Spleen (tissue), 7 donors: ENCODE data around the gene HOXA10.

Source experiments
- POLR2A ChIP-seq, 3 donors: fragments of 450-650 bp; IDR thresholded peaks; one replicate each; pipeline ENCODE4 v1.5.1; 2017; ENCODE audit warnings: antibody characterized with exemption in 3 of 3, mild to moderate bottlenecking in 1 of 3
- POLR2AphosphoS5 ChIP-seq, 3 donors: sonication (generic); formaldehyde crosslinking; IDR thresholded peaks; one replicate each; pipeline ENCODE4 v1.5.1; 2017; ENCODE audit warnings: antibody characterized with exemption in 3 of 3
- TF ChIP-seq, protein P1 (sequence below), 11 experiments: fragments of 200-600 bp in 7 of 11; fragments of 450-650 bp in 4 of 11; sonication (generic) in 4 of 11; IDR thresholded peaks in 8 of 11; conservative IDR thresholded peaks in 3 of 11; 1 replicate in 7 of 11; 2 replicates in 4 of 11; pipeline versions ENCODE4 v1.4.0 to v1.8.0; 2016 to 2021; ENCODE audit warnings: antibody characterized with exemption in 11 of 11, inconsistent platforms in 4 of 11, mild to moderate bottlenecking in 1 of 11
- donor health status: DM: no; HTN: no; CAD: no; lungs with moderate emphysema.
- donor health status: DM: no; HTN: no; CAD: no.
- donor health status: DM: no; HTN: no; CAD: no.

DNA sequence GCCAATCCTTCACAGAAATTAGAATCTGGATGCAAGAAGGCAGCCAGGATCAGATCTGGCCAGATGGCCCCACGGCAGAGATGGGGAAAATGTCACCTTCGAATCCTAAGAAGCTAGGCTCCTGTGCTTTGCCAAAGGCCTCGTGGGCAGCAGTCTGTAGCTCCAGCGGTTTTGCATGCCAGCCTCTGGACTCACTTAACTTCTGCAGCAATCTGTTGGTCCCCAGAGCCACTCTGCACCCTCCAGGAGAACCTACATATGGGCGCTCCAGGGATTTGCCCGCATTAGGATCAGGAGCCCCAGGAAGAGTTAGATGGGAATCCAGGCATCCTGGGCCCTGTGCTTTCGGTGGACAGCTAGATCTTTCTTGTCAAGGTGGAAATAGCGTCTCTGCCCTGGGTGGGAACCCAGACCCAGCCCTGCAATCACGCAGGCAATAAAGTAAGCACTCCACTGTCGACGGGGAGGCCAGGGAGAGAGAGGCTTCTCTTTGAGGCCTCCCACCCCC, 35.9 kb upstream of the HOXA10 start:
- TF ChIP-seq, protein P1, sequence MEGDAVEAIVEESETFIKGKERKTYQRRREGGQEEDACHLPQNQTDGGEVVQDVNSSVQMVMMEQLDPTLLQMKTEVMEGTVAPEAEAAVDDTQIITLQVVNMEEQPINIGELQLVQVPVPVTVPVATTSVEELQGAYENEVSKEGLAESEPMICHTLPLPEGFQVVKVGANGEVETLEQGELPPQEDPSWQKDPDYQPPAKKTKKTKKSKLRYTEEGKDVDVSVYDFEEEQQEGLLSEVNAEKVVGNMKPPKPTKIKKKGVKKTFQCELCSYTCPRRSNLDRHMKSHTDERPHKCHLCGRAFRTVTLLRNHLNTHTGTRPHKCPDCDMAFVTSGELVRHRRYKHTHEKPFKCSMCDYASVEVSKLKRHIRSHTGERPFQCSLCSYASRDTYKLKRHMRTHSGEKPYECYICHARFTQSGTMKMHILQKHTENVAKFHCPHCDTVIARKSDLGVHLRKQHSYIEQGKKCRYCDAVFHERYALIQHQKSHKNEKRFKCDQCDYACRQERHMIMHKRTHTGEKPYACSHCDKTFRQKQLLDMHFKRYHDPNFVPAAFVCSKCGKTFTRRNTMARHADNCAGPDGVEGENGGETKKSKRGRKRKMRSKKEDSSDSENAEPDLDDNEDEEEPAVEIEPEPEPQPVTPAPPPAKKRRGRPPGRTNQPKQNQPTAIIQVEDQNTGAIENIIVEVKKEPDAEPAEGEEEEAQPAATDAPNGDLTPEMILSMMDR (IDR thresholded peaks at IDR 0.05 in 8 of 11, conservative IDR thresholded peaks at IDR 0.05 in 3 of 11): no peak
- no peak for TF ChIP-seq POLR2AphosphoS5 (IDR thresholded peaks at IDR 0.05)
- no peak for TF ChIP-seq POLR2A (IDR thresholded peaks at IDR 0.05)
